ENCODE results near the gene KIFC3.

DNA sequence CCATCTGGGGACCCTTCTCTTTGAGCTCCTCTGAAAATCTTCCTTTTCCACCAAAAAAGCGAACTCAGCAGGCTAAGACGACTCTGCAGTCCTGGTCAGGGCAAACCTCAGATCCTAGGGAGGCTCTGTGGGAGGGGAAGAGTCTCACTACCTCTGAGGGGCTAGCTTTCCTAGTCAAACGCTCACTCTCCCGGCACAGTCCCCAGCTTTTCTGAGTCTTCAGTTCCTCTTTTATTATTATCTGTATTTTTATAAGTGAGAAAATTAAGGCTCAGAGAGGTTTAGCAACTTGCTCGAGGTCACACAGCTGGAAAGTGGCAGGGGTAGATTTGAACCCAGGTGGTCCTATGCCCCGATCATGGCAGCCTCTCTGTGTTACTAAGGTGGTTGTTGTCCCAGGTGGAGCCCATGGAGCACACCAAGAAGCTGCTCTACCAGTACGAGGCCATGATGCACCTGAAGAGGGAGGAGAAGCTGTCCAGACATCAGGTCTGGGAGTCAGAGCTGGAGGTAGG, 75.8 kb downstream of the KIFC3 start:
- TF ChIP-seq, protein P1, sequence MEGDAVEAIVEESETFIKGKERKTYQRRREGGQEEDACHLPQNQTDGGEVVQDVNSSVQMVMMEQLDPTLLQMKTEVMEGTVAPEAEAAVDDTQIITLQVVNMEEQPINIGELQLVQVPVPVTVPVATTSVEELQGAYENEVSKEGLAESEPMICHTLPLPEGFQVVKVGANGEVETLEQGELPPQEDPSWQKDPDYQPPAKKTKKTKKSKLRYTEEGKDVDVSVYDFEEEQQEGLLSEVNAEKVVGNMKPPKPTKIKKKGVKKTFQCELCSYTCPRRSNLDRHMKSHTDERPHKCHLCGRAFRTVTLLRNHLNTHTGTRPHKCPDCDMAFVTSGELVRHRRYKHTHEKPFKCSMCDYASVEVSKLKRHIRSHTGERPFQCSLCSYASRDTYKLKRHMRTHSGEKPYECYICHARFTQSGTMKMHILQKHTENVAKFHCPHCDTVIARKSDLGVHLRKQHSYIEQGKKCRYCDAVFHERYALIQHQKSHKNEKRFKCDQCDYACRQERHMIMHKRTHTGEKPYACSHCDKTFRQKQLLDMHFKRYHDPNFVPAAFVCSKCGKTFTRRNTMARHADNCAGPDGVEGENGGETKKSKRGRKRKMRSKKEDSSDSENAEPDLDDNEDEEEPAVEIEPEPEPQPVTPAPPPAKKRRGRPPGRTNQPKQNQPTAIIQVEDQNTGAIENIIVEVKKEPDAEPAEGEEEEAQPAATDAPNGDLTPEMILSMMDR (IDR thresholded peaks at IDR 0.05), result no peak
- no peak for TF ChIP-seq POLR2A (IDR thresholded peaks at IDR 0.05)
